Bronchial epithelial cell (primary cell): Measurements from ENCODE around the gene HECTD3. TPM values are rescaled to one million over a fixed set of nuclear protein-coding genes. Genes with fewer than 3 reads are reported as not detected.

Source experiments
- DNase-seq: peaks from one replicate; pipeline ENCODE4 v3.0.0-alpha.2; 2010; ENCODE audit warnings: low read depth
- FAIRE-seq: peaks from 2 replicates; lab custom pipeline; 2011; peaks lifted over from hg19 to GRCh38; lab: Jason Lieb, UNC
- H3K27me3 ChIP-seq: 2 replicates; pipeline ENCODE4 v1.5.1; 2011; ENCODE audit warnings: low read length; ENCODE audit not compliant: control insufficient read depth, insufficient read depth
- H3K36me3 ChIP-seq: 2 replicates; pipeline ENCODE4 v1.5.1; 2011; ENCODE audit warnings: low read length; ENCODE audit not compliant: control insufficient read depth, insufficient read depth
- H3K4me3 ChIP-seq: 2 replicates; pipeline ENCODE4 v1.5.1; 2011; ENCODE audit warnings: mild to moderate bottlenecking, low read depth, low read length, control low read depth
- total RNA-seq: library from RNA; depleted of rRNA; stranded (reverse); fragments of >200 nt; gene quantifications from 2 replicates; pipeline ENCODE4 v1.2.1, GENCODE V29; 2014
- TF ChIP-seq, protein P1 (sequence below): IDR thresholded peaks from 2 replicates; pipeline ENCODE4 v1.5.1; 2011; ENCODE audit warnings: mild to moderate bottlenecking, moderate library complexity, low read length, control low read depth, inconsistent platforms; ENCODE audit not compliant: insufficient read depth, severe bottlenecking

HECTD3 gene
- 12.1 and 16.8 TPM in 2 replicates for total RNA-seq

DNA sequence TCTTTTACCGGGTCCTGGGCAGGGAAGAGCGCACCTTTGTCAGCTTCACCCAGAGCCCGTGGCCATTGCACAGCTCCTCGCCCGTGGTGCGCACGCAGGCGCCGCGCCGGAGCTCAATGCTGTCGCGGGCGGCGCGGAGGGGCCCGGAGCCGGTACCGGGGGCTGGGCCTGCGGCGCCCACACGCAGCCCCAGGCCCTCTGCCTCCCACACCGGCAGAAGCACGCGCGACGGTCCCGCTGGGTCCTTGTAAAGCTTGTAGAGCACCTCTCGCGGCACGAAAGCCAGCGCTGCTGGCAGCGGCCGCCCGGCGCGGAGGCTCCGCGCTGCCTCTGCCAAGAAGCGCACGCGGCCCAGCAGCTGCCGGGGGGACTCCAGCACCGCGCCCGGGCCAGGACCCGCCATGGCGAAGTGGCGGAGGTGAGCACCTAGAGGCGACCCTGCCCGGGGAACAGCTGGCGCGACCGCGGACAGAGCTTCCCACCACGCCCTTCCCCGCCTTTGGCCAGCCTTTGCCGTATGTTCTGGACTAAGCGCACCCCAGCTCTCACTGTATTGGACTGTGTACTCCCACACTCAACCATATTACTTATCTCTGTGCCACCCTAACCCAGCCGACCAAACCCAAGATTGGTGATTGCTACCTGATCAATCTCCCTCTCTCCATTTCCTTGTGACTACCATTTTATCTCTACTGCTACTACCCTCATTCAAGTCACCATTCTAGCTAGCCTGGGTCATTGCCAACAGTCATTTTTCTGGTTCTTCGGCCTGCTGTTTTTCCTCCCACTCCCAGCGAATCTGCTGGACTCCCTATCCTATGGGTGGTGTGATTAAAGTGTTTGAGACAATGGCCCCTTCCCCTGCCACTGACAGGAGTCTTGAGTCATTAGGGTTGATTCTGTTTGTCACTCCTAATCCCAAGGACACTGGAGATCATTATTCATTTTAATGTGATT lies at the start of gene HECTD3:
Gene HECTD3 (minus strand): TSS at position 470 of the 957 bp plus-strand sequence. CDS start 67 bp downstream, at position 403.
- DNase-seq = peak; percentile 60
- TF ChIP-seq, protein P1, sequence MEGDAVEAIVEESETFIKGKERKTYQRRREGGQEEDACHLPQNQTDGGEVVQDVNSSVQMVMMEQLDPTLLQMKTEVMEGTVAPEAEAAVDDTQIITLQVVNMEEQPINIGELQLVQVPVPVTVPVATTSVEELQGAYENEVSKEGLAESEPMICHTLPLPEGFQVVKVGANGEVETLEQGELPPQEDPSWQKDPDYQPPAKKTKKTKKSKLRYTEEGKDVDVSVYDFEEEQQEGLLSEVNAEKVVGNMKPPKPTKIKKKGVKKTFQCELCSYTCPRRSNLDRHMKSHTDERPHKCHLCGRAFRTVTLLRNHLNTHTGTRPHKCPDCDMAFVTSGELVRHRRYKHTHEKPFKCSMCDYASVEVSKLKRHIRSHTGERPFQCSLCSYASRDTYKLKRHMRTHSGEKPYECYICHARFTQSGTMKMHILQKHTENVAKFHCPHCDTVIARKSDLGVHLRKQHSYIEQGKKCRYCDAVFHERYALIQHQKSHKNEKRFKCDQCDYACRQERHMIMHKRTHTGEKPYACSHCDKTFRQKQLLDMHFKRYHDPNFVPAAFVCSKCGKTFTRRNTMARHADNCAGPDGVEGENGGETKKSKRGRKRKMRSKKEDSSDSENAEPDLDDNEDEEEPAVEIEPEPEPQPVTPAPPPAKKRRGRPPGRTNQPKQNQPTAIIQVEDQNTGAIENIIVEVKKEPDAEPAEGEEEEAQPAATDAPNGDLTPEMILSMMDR = no peak
- Histone ChIP-seq H3K4me3 (peak within 1 kb of the TSS; percentile 68), H3K27me3 (no peaks in the 10 kb centered on the region), H3K36me3 (peaks cover 33% of the 10 kb centered on the region)
- FAIRE-seq = no peak

DNA sequence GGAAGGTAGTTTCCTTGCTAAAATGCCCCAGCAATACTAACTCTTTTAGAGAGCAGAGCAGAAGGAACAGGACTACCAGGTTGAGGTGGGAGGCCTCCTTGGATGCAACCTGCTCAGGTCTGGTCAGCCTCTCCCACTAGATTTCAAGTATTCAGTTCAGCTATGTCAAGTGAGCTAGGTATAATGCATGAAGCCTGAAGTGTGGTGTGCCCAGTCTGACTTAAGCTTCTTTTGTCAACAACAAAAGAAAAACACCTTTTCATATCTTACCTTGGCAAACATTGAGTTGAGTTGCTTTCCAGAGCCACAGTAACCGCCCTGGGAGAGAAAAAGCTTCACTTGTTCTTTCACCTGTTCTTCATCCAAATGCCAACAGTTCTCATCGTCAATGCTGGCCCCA lies 48.7 kb upstream of the HECTD3 start:
- H3K36me3 ChIP-seq = no peaks in the 10 kb centered on the region
- H3K4me3 ChIP-seq = no peak overlapping the region
- TF ChIP-seq, protein P1 = no peak
- DNase-seq = no peak
- H3K27me3 ChIP-seq = no peaks in the 10 kb centered on the region
- no peak for FAIRE-seq

DNA sequence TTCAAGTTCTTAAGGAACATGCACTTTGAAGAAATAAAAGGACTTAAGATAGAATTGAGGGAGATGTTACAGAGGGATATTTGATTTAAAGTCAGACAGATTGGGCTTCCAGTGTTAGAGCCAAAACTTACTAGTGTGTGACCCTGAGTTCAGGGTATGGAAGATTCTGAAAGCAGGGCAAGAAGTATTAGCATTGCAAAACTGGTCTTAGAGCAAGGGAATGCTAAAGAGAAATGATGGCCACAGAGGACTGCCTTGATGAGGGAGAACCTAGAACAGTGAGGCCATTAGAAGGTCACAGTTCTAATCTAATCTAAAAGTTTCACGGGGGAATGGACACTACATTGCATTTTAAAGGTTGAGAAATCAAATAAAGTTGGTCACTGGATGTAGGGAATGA lies 46.4 kb upstream of the HECTD3 start:
- no peaks in the 10 kb centered on the region for H3K36me3 ChIP-seq
- no peak for DNase-seq
- FAIRE-seq = no peak
- H3K4me3 ChIP-seq = no peak overlapping the region
- H3K27me3 ChIP-seq = no peaks in the 10 kb centered on the region
- TF ChIP-seq, protein P1 = no peak

DNA sequence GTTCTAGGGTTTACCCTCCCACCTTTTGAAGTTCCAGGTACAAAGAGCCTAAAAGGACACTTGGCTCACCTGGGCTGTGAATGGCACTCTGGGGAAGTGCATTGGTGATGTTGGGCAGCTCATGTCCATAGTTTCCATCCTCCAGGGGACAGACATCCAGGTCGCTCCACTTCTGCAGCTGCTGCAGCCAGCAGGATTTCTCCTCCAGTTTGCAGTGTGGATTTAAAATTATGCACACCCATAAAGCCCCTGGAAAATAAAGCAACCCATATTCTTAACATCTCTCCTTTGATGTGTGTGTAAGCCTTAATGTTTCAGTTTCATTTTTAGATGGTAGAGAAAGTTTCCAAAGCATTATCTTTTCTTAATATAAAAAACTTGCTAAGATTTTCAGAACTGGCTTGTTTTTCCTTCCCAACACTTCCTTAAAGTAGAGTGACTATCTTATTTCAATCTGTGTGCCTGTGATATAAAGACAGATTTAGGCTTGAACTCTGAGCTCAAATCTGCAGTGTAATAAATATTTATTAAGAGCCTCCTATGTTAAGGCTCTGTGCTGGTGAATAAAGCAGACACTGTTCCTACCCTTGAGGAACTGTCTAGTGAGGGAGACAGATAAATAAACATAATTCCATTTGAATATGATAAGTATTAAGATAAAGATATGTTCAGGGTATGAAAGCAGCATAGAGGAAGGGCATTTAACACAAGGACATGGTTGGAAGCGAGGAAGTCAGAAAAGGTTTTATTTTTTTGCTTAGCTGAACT lies 40.1 kb upstream of the HECTD3 start:
- DNase-seq (no peak), FAIRE-seq (no peak)
- Histone ChIP-seq H3K27me3 (no peaks in the 10 kb centered on the region), H3K36me3 (no peaks in the 10 kb centered on the region), H3K4me3 (no peak overlapping the region)
- TF ChIP-seq, protein P1 = no peak

DNA sequence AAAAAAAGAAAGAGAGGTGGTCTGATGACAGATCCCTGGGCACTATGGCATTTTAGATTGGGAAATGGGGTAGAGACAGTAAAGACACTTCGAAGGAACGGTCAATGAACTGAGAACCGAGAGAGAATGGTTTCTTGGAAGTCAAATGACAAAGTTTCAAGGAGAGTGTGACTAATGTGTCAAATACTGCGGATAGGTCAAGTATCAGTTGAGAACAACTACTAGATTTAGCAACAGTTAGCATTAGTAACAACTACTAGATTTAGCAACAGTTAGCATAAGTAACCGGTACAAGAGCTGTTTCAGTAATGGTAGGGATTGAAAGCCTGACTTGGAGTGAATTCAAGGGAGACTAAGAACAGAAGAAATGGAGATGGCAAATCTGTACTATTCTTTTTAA lies 35.9 kb upstream of the HECTD3 start:
- Histone ChIP-seq H3K27me3 (no peaks in the 10 kb centered on the region), H3K36me3 (no peaks in the 10 kb centered on the region), H3K4me3 (no peak overlapping the region)
- no peak for FAIRE-seq
- DNase-seq = no peak
- TF ChIP-seq, protein P1 = no peak
